HEK293T (cell line): Measurements from ENCODE around the gene ANXA1.

ENCODE experiments used
- ARNT ChIP-seq: fragments of 450-650 bp; IDR thresholded peaks from 2 replicates; pipeline ENCODE4 v1.6.1; 2017; ENCODE audit warnings: mild to moderate bottlenecking
- BHLHE40 ChIP-seq: fragments of 450-650 bp; IDR thresholded peaks from 2 replicates; pipeline ENCODE4 v1.6.1; 2016; ENCODE audit warnings: mild to moderate bottlenecking, moderate library complexity, borderline replicate concordance
- CTBP1 ChIP-seq: fragments of 450-650 bp; IDR thresholded peaks from 2 replicates; pipeline ENCODE4 v1.6.1; 2016; ENCODE audit warnings: borderline replicate concordance
- L3MBTL2 ChIP-seq: fragments of 450-650 bp; conservative IDR thresholded peaks from 2 replicates; pipeline ENCODE4 v1.6.1; 2016; ENCODE audit warnings: mild to moderate bottlenecking
- NFRKB ChIP-seq: fragments of 450-650 bp; IDR thresholded peaks from 2 replicates; pipeline ENCODE4 v1.6.1; 2016; ENCODE audit warnings: mild to moderate bottlenecking, moderate library complexity
- PKNOX1 ChIP-seq: fragments of 450-650 bp; IDR thresholded peaks from 2 replicates; pipeline ENCODE4 v1.6.1; 2016
- SP1 ChIP-seq: fragments of 450-650 bp; IDR thresholded peaks from 2 replicates; pipeline ENCODE4 v1.6.1; 2017
- SUZ12 ChIP-seq: fragments of 450-650 bp; IDR thresholded peaks from 2 replicates; pipeline ENCODE4 v1.6.1; 2016; ENCODE audit warnings: mild to moderate bottlenecking
- TARDBP ChIP-seq: fragments of 450-650 bp; IDR thresholded peaks from 2 replicates; pipeline ENCODE4 v1.6.1; 2016

GRCh38 chr9:73135394-73135793 lies 16.3 kb upstream of the ANXA1 start:
- no peak for TF ChIP-seq ARNT
- no peak for TF ChIP-seq L3MBTL2
- TF ChIP-seq SP1, result no peak
- TF ChIP-seq CTBP1, result no peak
- no peak for TF ChIP-seq TARDBP
- TF ChIP-seq SUZ12, result no peak
- no peak for TF ChIP-seq NFRKB
- TF ChIP-seq PKNOX1, result no peak
- TF ChIP-seq BHLHE40, result no peak
